Liver (tissue), 2 donors: ENCODE data around the gene CIITA.

Source experiments
- MAX ChIP-seq: IDR thresholded peaks from 2 replicates; pipeline ENCODE4 v1.6.1; 2016; ENCODE audit warnings: antibody characterized with exemption
- RAD21 ChIP-seq, 2 donors: IDR thresholded peaks; 2 replicates each; pipeline ENCODE4 v1.6.1; 2016; ENCODE audit warnings: antibody characterized with exemption in 2 of 2, mild to moderate bottlenecking in 2 of 2
- donor health status: healthy.

GRCh38 chr16:10947211-10947787, 70.3 kb downstream of the CIITA start:
- TF ChIP-seq MAX (no peak), RAD21 (IDR thresholded peaks at IDR 0.05) (no peak)
